Testis (tissue), 2 donors: Measurements from ENCODE around the gene OR10H4.

Source experiments
- POLR2A ChIP-seq: fragments of 450-650 bp; IDR thresholded peaks from one replicate; pipeline ENCODE4 v1.6.1; 2017; ENCODE audit warnings: antibody characterized with exemption, mild to moderate bottlenecking, moderate library complexity
- TF ChIP-seq, protein P1 (sequence below), 3 experiments: fragments of 450-650 bp in 2 of 3; fragments of 200-600 bp in 1 of 3; sonication (generic) in 1 of 3; IDR thresholded peaks; one replicate each; pipeline ENCODE4 v1.5.1; 2016 to 2019; ENCODE audit warnings: antibody characterized with exemption in 3 of 3, mild to moderate bottlenecking in 2 of 3, moderate library complexity in 1 of 3

- TF ChIP-seq, protein P1, sequence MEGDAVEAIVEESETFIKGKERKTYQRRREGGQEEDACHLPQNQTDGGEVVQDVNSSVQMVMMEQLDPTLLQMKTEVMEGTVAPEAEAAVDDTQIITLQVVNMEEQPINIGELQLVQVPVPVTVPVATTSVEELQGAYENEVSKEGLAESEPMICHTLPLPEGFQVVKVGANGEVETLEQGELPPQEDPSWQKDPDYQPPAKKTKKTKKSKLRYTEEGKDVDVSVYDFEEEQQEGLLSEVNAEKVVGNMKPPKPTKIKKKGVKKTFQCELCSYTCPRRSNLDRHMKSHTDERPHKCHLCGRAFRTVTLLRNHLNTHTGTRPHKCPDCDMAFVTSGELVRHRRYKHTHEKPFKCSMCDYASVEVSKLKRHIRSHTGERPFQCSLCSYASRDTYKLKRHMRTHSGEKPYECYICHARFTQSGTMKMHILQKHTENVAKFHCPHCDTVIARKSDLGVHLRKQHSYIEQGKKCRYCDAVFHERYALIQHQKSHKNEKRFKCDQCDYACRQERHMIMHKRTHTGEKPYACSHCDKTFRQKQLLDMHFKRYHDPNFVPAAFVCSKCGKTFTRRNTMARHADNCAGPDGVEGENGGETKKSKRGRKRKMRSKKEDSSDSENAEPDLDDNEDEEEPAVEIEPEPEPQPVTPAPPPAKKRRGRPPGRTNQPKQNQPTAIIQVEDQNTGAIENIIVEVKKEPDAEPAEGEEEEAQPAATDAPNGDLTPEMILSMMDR (IDR thresholded peaks at IDR 0.05) = no peak
- TF ChIP-seq POLR2A = no peak
These were observed 26.8 kb upstream of the OR10H4 start for GRCh38 chr19:15922021-15922420.
